DND-41 (cell line): ENCODE measurements around the gene CCN2.

Experiments used
- ATAC-seq: fragments of 200-7000 bp; cut with Tn5 transposase; 3 replicates; pipeline ENCODE4 v1.9.1; 2021; ENCODE audit warnings: low read depth; ENCODE audit not compliant: insufficient read depth
- DNase-seq: peaks from one replicate; pipeline ENCODE4 v3.0.0-alpha.2; 2020
- H2AFZ ChIP-seq: 2 replicates; pipeline ENCODE4 v1.6.0; 2012; ENCODE audit warnings: low read depth, low read length
- H3K27ac ChIP-seq: 2 replicates; pipeline ENCODE4 v1.5.1; 2012; ENCODE audit warnings: low read length, inconsistent platforms
- H3K27me3 ChIP-seq: fragments of 200-600 bp; sonication (generic); 2 replicates; pipeline ENCODE4 v1.6.0; 2012; ENCODE audit warnings: low read length, mild to moderate bottlenecking, inconsistent platforms; ENCODE audit not compliant: insufficient read depth, poor library complexity
- H3K36me3 ChIP-seq: 2 replicates; pipeline ENCODE4 v1.5.1; 2012; ENCODE audit warnings: low read length, inconsistent platforms; ENCODE audit not compliant: insufficient read depth
- H3K4me1 ChIP-seq: 2 replicates; pipeline ENCODE4 v1.5.1; 2012; ENCODE audit warnings: mild to moderate bottlenecking, low read length; ENCODE audit not compliant: insufficient read depth
- H3K4me2 ChIP-seq: 2 replicates; pipeline ENCODE4 v1.6.0; 2012; ENCODE audit warnings: mild to moderate bottlenecking, moderate library complexity, low read length, inconsistent platforms; ENCODE audit not compliant: insufficient read depth
- H3K4me3 ChIP-seq, 2 experiments: fragments of 200-600 bp in 1 of 2; shearing (Covaris generic) in 1 of 2; 2 replicates each; pipeline ENCODE4 v1.5.1; 2012 to 2016; ENCODE audit warnings: inconsistent platforms in 2 of 2, low read length in 2 of 2, mild to moderate bottlenecking in 2 of 2, low read depth in 1 of 2, moderate library complexity in 1 of 2
- H3K79me2 ChIP-seq: 2 replicates; pipeline ENCODE4 v1.6.0; 2012; ENCODE audit warnings: low read length, inconsistent platforms; ENCODE audit not compliant: insufficient read depth
- H3K9ac ChIP-seq: 2 replicates; pipeline ENCODE4 v1.6.0; 2012; ENCODE audit warnings: low read depth, mild to moderate bottlenecking, inconsistent platforms, low read length, moderate library complexity
- H3K9me3 ChIP-seq: 2 replicates; pipeline ENCODE4 v1.5.1; 2012; ENCODE audit warnings: low read length, moderate library complexity, mild to moderate bottlenecking, inconsistent platforms; ENCODE audit not compliant: insufficient read depth, severe bottlenecking
- H4K20me1 ChIP-seq: 2 replicates; pipeline ENCODE4 v1.6.0; 2012; ENCODE audit warnings: low read length; ENCODE audit not compliant: insufficient read depth
- CTCF ChIP-seq: IDR thresholded peaks from 2 replicates; pipeline ENCODE4 v1.5.1; 2012; ENCODE audit warnings: borderline replicate concordance, low read length, moderate library complexity, mild to moderate bottlenecking; ENCODE audit not compliant: poor library complexity, severe bottlenecking; ENCODE audit errors: extremely low read depth
- EZH2 ChIP-seq: IDR thresholded peaks from 3 replicates; pipeline ENCODE4 v1.6.1; 2012; ENCODE audit warnings: borderline replicate concordance, low read depth, mild to moderate bottlenecking, moderate library complexity, low read length, inconsistent platforms; ENCODE audit not compliant: severe bottlenecking

The CCN2 gene

GRCh38 chr6:131997429-131998153 is 46.4 kb upstream of the CCN2 start:
- Histone ChIP-seq H3K79me2 (no peaks in the 10 kb centered on the region), H3K27ac (no peak overlapping the region), H3K9me3 (no peaks in the 10 kb centered on the region), H2AFZ (no peak overlapping the region), H4K20me1 (no peaks in the 10 kb centered on the region), H3K4me3 (no peak overlapping the region), H3K9ac (no peak overlapping the region), H3K27me3 (no peaks in the 10 kb centered on the region), H3K4me2 (no peak overlapping the region), H3K36me3 (no peaks in the 10 kb centered on the region), H3K4me1 (no peaks in the 10 kb centered on the region)
- TF ChIP-seq EZH2 = no peak
- no peak for TF ChIP-seq CTCF
- ATAC-seq (no peak), DNase-seq (no peak)

- no peak overlapping the region for H3K4me2 ChIP-seq
- H3K9ac ChIP-seq = no peak overlapping the region
- no peak overlapping the region for H3K27ac ChIP-seq
- H3K79me2 ChIP-seq = no peaks in the 10 kb centered on the region
- no peaks in the 10 kb centered on the region for H3K9me3 ChIP-seq
- no peaks in the 10 kb centered on the region for H3K4me1 ChIP-seq
- H2AFZ ChIP-seq = no peak overlapping the region
- TF ChIP-seq EZH2 (no peak), CTCF (no peak)
- DNase-seq (no peak), ATAC-seq (no peak)
- H3K27me3 ChIP-seq = no peaks in the 10 kb centered on the region
- H3K4me3 ChIP-seq = no peak overlapping the region
- no peaks in the 10 kb centered on the region for H4K20me1 ChIP-seq
- H3K36me3 ChIP-seq = no peaks in the 10 kb centered on the region
Measured at GRCh38 chr6:131995917-131996316, 44.7 kb upstream of the CCN2 start.

GRCh38 chr6:131992557-131992956 is 41.4 kb upstream of the CCN2 start:
- H3K36me3 ChIP-seq = no peaks in the 10 kb centered on the region
- H3K4me2 ChIP-seq = no peak overlapping the region
- no peak overlapping the region for H3K4me3 ChIP-seq
- ATAC-seq (no peak), DNase-seq (no peak)
- no peaks in the 10 kb centered on the region for H3K27me3 ChIP-seq
- TF ChIP-seq CTCF (no peak), EZH2 (no peak)
- no peak overlapping the region for H2AFZ ChIP-seq
- H3K27ac ChIP-seq = no peak overlapping the region
- H3K9ac ChIP-seq = no peak overlapping the region
- H3K79me2 ChIP-seq = no peaks in the 10 kb centered on the region
- H4K20me1 ChIP-seq = no peaks in the 10 kb centered on the region
- H3K9me3 ChIP-seq = no peaks in the 10 kb centered on the region
- H3K4me1 ChIP-seq = no peaks in the 10 kb centered on the region
